ENCODE results near the gene NARS2.

NARS2 gene

GRCh38 chr11:78438298-78438975 lies 136.2 kb downstream of the NARS2 start:
- no peak for DNase-seq (ENCODE audit: low read depth, low spot score)

DNA sequence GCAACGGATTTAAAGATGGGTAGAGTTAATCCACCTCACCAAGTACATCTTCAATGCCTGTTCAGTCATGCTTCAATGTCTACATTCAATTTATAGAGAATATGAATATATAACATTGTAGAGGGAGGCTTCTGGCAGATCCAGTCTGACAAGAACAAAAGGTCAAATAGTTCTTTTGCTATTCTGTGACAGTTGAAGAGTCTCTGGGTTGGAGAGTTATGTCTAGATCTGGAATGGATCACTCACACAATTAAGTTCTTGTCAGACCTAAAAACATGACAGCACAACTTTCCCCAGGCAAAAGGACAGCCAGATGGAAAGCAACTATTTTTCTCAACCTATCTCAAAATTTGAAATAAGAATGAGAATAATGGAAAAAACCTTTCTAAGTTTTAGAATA lies 141.7 kb downstream of the NARS2 start:
- no peak for DNase-seq (ENCODE audit: low read depth, low spot score)

DNA sequence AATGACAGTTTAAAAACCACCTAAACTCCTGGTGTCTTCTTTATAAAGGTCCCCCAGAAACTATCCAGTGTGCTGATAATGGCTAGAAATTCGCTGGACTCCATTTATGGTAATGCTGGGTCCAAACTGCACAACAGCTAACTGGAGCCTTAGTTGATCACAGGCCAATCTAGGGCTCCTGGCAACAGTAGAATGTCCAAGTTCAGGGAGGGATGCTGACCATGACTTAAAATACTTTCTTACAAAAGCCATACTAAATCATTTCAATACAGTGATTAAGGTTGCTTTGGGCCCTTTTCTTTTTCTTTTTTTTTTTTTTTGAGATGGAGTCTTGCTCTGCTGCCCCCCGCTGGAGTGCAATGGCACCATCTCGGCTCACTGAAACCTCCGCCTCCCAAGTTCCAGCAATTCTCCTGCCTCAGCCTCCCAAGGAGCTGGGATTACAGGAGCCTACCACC lies 142.6 kb downstream of the NARS2 start:
- DNase-seq (ENCODE audit: low read depth, low spot score): no peak

DNA sequence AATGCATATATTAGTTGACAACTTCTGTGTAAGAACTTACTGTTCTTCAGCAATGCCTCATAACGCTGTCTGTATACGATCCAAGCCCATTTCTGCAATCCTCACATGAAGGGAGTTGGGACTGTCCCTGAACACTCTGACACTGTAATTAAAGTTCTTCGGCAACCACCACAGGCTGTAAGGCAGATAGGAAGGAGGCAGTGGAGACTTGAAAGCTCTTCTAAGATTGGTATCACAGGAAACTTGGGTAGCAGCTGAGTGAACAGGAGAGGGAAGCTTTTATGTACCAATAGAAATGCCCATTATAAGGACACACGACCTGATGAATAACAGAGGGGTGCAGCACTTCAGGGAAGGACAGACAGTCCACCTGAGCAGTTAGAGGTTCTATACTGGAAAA lies 145.0 kb downstream of the NARS2 start:
- DNase-seq (ENCODE audit: low read depth, low spot score): no peak

- DNase-seq (ENCODE audit: low read depth, low spot score): no peak
Observed at GRCh38 chr11:78429209-78429608, 145.5 kb downstream of the NARS2 start.

GRCh38 chr11:78428773-78429172 lies 145.9 kb downstream of the NARS2 start:
- DNase-seq (ENCODE audit: low read depth, low spot score): no peak

DNA sequence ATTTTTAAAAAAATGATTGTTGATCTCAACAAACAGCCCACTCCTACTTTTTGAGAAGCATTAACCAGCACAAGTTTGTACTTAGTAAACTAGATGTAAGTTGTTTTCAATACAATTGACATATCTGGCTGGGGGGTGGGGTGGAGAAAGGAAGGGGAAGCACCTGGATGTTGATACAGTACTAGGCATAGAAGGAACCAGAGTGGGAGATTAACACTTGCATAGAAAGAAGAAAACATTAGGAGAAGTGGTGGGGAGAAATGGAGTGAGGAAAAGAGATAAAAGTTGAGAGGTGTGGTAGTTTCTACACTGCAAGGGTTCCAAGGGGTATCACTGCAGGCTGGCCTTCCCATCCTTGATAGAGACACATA lies 146.4 kb downstream of the NARS2 start:
- DNase-seq (ENCODE audit: low read depth, low spot score): no peak

GRCh38 chr11:78427615-78428265 lies 146.9 kb downstream of the NARS2 start:
- no peak for DNase-seq (ENCODE audit: low read depth, low spot score)

DNA sequence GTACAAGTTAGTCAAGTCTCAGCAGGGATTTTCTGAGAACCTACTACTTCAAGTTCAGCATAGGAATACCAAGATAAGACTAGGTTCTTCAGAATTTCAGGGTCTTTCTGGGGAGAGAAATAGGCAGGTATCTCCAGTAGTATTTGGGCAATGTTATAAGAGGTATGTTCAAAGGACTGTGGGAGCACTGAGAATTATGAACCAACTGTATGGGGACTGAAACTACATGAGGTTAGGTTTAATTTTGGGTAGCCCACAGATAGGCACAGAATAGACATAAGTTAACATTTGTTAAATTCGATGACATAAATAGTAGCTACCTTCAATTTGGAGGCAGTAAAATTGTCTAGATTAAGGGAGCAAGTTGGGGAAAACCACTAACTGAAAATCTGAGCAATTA lies 147.8 kb downstream of the NARS2 start:
- no peak for DNase-seq (ENCODE audit: low read depth, low spot score)

DNA sequence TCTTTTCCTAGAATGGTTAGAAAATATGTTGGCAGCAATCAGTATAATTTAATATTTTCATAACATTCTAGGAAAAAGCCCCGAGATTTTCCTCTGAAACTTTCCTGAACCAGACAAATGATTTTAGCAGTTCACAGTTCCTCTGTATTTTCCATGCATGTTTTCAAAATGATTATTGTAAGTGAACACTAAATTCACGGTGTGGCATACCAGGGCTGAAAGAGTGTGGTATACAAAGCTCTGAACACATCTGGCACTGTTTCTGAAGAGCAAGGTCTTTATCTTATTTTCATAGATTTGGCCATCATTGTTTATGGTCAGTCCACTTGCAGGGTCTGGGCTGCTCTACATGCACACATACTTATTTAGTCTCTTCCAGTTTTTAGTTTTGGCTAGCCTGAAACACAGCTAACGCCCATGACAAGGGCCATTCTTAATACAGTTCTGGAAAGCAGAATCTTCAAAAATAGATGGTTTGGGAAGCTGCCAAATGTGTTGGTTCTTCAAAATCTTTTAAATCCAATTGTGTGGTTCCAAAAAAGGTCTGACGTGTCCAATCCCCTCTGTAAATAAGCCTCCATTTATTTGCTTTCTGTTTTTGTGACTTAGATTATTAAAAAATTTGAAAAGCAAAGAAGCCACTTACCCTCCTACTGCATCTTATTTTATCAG lies 149.1 kb downstream of the NARS2 start:
- DNase-seq (ENCODE audit: low read depth, low spot score): no peak

GRCh38 chr11:78424334-78425270 lies 150.1 kb downstream of the NARS2 start:
- no peak for DNase-seq (ENCODE audit: low read depth, low spot score)

DNA sequence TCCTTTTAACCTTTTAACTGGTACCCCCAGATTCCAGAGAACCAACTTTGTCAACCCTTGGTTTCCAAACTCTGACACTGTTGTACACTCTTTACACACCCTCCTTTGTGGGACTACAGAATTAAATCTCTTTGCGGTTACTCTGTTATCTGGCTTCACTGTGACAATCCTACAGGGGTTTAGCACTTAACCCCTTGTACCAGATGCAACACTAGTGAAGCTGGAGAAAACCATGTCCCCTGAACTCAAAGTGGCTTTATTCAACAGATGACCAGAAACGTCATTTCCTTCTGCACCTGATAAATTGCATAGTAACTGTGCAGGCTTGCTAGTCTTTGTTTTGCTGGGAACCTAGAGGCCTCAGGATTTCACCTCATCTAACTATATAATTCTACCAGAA lies 151.4 kb downstream of the NARS2 start:
- DNase-seq (ENCODE audit: low read depth, low spot score): no peak

DNA sequence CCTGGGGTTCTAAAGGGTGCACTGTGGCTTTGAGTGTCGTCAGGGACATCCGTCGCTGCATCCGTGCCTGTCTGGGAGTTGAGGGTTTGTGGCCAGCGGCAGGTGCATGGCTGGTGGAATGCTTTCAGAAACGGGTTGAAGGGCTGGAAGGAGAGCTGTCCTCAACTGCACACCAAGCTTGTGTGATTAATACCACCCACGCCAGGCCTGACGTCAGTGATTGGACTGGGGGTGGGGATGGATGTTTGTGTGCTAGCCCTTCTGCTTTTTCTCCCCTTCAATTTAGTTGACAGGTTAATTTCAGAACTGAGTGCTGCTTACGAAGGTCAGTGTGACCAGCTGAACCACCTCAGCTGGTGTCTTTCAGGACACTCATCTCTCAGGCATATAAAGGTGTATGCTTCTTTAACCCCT lies 153.9 kb downstream of the NARS2 start:
- DNase-seq (ENCODE audit: low read depth, low spot score): no peak

GRCh38 chr11:78420255-78420764 lies 154.4 kb downstream of the NARS2 start:
- DNase-seq (ENCODE audit: low read depth, low spot score): peak; percentile 72

- DNase-seq (ENCODE audit: low read depth, low spot score): peak; percentile 61
Observed at GRCh38 chr11:78419327-78419726, 155.3 kb downstream of the NARS2 start.

DNA sequence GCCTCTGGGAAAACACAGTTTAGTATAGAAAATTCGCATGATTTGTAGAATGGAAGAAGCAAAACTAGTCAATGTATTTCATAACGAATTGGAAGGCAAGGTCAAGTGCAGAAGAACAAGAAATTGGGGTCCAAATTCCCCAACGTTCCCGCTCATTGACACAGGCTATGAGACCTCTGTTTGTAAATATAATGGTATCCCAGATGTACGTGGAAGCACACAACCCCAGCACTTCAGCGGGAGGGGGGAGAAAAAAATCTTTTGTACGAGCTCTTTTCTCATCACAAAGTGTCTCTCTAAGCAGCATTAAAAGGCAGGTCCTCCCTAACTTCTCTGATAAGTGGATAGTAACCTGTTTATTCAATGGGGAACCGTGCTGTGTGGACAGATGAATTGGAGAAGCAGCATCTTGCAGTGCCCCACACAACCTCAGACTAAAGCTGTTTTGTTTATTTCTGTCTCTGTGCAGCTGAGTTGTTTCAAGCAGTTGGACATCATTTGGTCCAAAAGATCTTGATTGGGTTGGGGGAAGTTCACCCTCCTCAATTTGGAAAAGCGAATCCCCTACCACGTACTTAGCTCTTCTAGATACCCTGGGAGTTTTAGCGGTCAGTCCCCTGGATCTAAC lies 156.0 kb downstream of the NARS2 start:
- DNase-seq (ENCODE audit: low read depth, low spot score): no peak

DNA sequence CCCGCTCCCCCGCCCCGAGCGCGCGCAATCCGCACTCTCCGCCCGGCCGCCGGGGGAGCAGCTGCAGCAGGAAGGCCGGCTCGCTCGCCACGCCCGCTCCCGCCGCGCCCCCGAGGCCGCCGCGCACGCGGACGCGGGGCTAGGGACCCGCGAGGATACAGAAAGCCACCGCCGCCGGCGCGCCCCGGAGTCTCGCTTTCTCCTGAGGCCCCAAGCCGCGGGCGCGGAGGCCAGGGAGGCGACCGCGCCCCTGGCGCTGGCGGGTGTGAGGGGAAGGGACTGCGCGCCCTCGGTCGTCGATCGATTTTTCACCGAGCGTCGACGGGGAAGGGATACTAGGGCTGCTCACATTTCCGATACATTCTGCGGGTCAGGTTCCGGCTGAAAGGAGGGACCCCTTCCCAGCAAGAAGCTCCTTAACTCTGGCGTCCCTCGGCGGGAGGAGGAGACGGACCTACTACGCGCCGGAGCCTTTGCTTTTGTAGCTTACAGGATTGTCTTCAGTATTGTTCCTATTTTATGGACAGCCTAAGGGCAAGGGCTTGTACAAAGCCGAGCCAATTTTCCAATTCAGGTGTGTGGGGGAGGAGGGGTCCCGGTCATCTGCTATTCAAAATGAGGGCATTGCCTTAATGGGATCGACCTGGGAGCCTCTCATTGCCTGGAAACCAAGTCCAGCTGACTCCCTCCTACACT lies 156.6 kb downstream of the NARS2 start:
- no peak for DNase-seq (ENCODE audit: low read depth, low spot score)

DNA sequence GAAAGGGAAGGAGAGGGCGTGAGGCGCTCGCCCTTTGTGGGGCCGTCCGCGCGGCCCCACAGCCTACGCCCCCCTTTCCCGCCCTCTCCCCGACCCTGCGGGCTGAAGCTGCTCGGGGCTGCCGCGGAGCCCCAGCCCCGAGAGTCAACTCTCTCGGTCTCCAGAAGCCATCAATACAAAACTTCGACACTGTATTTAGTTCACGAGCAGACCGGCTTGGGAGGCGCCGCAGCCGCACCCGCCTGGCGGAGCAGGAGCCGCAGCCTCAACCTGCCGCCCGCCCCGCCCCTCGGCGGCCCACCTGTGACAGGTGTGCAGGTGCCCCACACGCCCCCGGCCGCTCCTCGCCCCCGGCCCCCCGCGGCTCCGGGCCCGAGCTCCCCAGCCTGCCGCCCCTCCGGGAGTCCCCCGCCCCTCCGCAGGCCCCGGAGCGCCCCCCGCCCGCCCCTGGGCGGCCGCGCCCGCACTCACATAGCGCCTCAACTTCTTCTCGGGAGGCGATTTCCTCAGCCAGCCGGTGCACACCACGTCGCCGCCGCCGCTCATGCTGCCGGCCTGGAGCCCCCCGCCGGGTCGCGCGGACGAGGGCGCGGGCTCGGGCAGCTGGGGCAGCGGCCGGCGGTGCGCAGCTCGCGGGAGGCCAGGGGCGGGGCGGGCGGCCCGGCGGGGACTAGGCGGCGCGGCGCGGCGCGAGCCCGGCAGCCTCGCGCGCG lies 157.3 kb downstream of the NARS2 start, which contains the start of gene GAB2:
TSS of gene GAB2 (minus strand) at position 646 of the 713 bp plus-strand sequence. CDS start at position 546, 100 bp downstream.
- no peak for DNase-seq (ENCODE audit: low read depth, low spot score)

DNA sequence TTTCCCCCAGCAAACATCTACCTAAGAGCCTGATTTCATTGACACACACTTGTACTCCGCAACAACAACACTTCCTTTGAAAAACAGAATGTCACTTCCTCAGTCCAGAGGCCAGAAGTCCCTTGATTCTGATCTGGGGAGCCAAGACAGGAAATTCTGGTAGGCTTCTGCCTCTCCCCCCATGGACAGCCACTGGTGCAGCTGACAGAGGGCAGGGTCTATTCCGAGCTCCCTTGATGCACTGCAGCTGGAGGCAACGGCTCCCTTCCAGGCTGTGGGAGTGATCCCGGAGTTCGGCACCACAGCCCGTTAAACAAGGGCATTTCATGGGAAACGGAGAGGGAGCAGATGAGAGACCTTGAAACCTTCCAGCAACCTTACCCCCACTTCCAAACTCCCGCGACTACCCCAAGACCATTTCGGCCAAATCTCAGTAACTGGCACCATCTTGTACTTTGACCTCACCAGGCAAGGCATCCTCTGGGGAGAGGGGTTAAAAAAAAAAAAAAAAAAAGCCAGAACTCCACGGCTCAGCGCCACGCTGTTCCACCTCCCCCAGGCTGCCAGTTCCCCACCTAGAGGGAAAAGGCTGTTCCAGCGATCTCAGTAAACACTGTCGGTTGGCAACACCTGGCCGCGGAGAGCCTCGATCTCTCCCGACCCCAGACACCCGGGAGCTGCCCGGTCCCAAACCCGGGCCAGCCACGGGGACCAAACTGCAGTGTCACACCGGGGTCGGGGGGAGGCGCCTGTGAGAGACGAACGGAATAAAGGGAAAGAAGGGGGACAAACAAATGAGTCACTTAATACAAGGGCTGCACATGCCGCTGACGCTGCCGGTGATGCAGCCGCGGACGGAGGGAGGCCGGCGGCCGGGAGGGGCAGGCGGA lies 158.1 kb downstream of the NARS2 start:
- DNase-seq (ENCODE audit: low read depth, low spot score): no peak

Measured in brain pericyte (primary cell).